H9 (cell line): ENCODE measurements around the gene CACNA1H. TPM values are rescaled to one million over a fixed set of nuclear protein-coding genes. Genes with fewer than 3 reads are reported as not detected.

Experiments
- DNase-seq: peaks from one replicate; pipeline ENCODE4 v3.0.0-alpha.2; 2017
- H2AFZ ChIP-seq: one replicate; pipeline ENCODE4 v1.6.1; 2013; ENCODE audit warnings: mild to moderate bottlenecking, low read length, control low read depth, moderate library complexity
- H2AK5ac ChIP-seq: 2 replicates; pipeline ENCODE4 v1.6.1; 2013; ENCODE audit warnings: low read length, control low read depth, mixed read lengths; ENCODE audit not compliant: insufficient read length
- H2BK120ac ChIP-seq: one replicate; pipeline ENCODE4 v1.6.1; 2013; ENCODE audit warnings: low read depth, mild to moderate bottlenecking, low read length, control low read depth, inconsistent platforms; ENCODE audit not compliant: poor library complexity, severe bottlenecking
- H2BK12ac ChIP-seq: 2 replicates; pipeline ENCODE4 v1.6.1; 2013; ENCODE audit warnings: low read length, control low read depth, mixed read lengths, low read depth; ENCODE audit not compliant: insufficient read length
- H2BK15ac ChIP-seq: 2 replicates; pipeline ENCODE4 v1.6.1; 2013; ENCODE audit warnings: low read depth, low read length, control low read depth
- H2BK20ac ChIP-seq: one replicate; pipeline ENCODE4 v1.6.1; 2013; ENCODE audit warnings: low read depth, mild to moderate bottlenecking, low read length, control low read depth, inconsistent platforms; ENCODE audit not compliant: poor library complexity, severe bottlenecking
- H2BK5ac ChIP-seq: 2 replicates; pipeline ENCODE4 v1.6.1; 2013; ENCODE audit warnings: low read length, control low read depth, mixed read lengths; ENCODE audit not compliant: insufficient read length
- H3K14ac ChIP-seq: 2 replicates; pipeline ENCODE4 v1.6.1; 2013; ENCODE audit warnings: low read length, control low read depth; ENCODE audit not compliant: insufficient read depth
- H3K18ac ChIP-seq: 2 replicates; pipeline ENCODE4 v1.6.1; 2013; ENCODE audit warnings: low read depth, mild to moderate bottlenecking, mixed read lengths, low read length, control low read depth; ENCODE audit not compliant: insufficient read length
- H3K23ac ChIP-seq: 2 replicates; pipeline ENCODE4 v1.6.1; 2013; ENCODE audit warnings: low read length, control low read depth, mixed read lengths, low read depth; ENCODE audit not compliant: insufficient read length
- H3K23me2 ChIP-seq: 2 replicates; pipeline ENCODE4 v1.6.1; 2013; ENCODE audit warnings: low read depth, mild to moderate bottlenecking, mixed read lengths, low read length, control low read depth; ENCODE audit not compliant: insufficient read length, poor library complexity, severe bottlenecking
- H3K27ac ChIP-seq: 2 replicates; pipeline ENCODE4 v1.5.1; 2013; ENCODE audit warnings: low read length, control low read depth, mixed read lengths, low read depth; ENCODE audit not compliant: insufficient read length
- H3K27me3 ChIP-seq: 2 replicates; pipeline ENCODE4 v1.6.1; 2013; ENCODE audit warnings: low read length, control low read depth, inconsistent platforms; ENCODE audit not compliant: insufficient read depth
- H3K4ac ChIP-seq: 2 replicates; pipeline ENCODE4 v1.6.1; 2013; ENCODE audit warnings: low read depth, mild to moderate bottlenecking, control low read depth, inconsistent platforms, low read length, moderate library complexity
- H3K4me1 ChIP-seq: 2 replicates; pipeline ENCODE4 v1.6.1; 2013; ENCODE audit warnings: low read length, control low read depth, inconsistent platforms; ENCODE audit not compliant: insufficient read depth
- H3K4me2 ChIP-seq: 2 replicates; pipeline ENCODE4 v1.6.1; 2013; ENCODE audit warnings: low read length, control low read depth, mixed read lengths; ENCODE audit not compliant: insufficient read length, insufficient read depth
- H3K56ac ChIP-seq: 2 replicates; pipeline ENCODE4 v1.6.1; 2013; ENCODE audit warnings: low read depth, mild to moderate bottlenecking, mixed read lengths, low read length, control low read depth; ENCODE audit not compliant: insufficient read length
- H3K79me1 ChIP-seq: 2 replicates; pipeline ENCODE4 v1.6.1; 2013; ENCODE audit warnings: low read depth, mild to moderate bottlenecking, moderate library complexity, low read length, control low read depth, inconsistent platforms; ENCODE audit not compliant: insufficient read depth, poor library complexity, severe bottlenecking
- H3K79me2 ChIP-seq: 2 replicates; pipeline ENCODE4 v1.6.1; 2013; ENCODE audit warnings: low read length, control low read depth, inconsistent platforms; ENCODE audit not compliant: insufficient read depth
- H3K9ac ChIP-seq: 2 replicates; pipeline ENCODE4 v1.6.1; 2013; ENCODE audit warnings: low read length, control low read depth, mixed read lengths; ENCODE audit not compliant: insufficient read length; ENCODE audit errors: extremely low read depth
- H3K9me3 ChIP-seq: one replicate; pipeline ENCODE4 v1.6.1; 2013; ENCODE audit warnings: low read depth, low read length, inconsistent platforms; ENCODE audit not compliant: control insufficient read depth
- H3T11ph ChIP-seq: one replicate; pipeline ENCODE4 v1.6.1; 2013; ENCODE audit warnings: mild to moderate bottlenecking, low read length, control low read depth, inconsistent platforms
- H4K20me1 ChIP-seq: one replicate; pipeline ENCODE4 v1.6.1; 2013; ENCODE audit not compliant: control insufficient read depth, insufficient read length, insufficient read depth
- H4K5ac ChIP-seq: 2 replicates; pipeline ENCODE4 v1.6.1; 2013; ENCODE audit warnings: low read depth, mild to moderate bottlenecking, mixed read lengths, low read length, control low read depth; ENCODE audit not compliant: insufficient read length
- H4K8ac ChIP-seq: replicated peaks from 2 replicates; pipeline ENCODE4 v1.6.1; 2013; ENCODE audit warnings: low read length, control low read depth, mixed read lengths, low read depth; ENCODE audit not compliant: insufficient read length
- H4K91ac ChIP-seq: 2 replicates; pipeline ENCODE4 v1.6.1; 2013; ENCODE audit warnings: low read depth, mild to moderate bottlenecking, moderate library complexity, mixed read lengths, low read length, control low read depth; ENCODE audit not compliant: insufficient read length
- H3K27ac Mint-ChIP-seq, 3 experiments: 2 replicates in 2 of 3; 3 replicates in 1 of 3; pipeline ENCODE4 v1.8.0; 2020 to 2021; ENCODE audit warnings: mixed read lengths in 3 of 3, mild to moderate bottlenecking in 1 of 3, moderate library complexity in 1 of 3
- H3K27me3 Mint-ChIP-seq: 2 replicates; pipeline ENCODE4 v1.8.0; 2021; ENCODE audit warnings: low read depth, mild to moderate bottlenecking, moderate library complexity, mixed read lengths
- H3K36me3 Mint-ChIP-seq, 3 experiments: 2 replicates in 2 of 3; 3 replicates in 1 of 3; pipeline ENCODE4 v1.8.0; 2020 to 2021; ENCODE audit warnings: low read depth in 3 of 3, mixed read lengths in 3 of 3; ENCODE audit not compliant: insufficient read depth in 1 of 3
- H3K4me1 Mint-ChIP-seq, 2 experiments: 2 replicates each; pipeline ENCODE4 v1.8.0; 2020; ENCODE audit warnings: mixed read lengths in 2 of 2
- H3K4me3 Mint-ChIP-seq, 2 experiments: 2 replicates in 1 of 2; 3 replicates in 1 of 2; pipeline ENCODE4 v1.8.0; 2020 to 2021; ENCODE audit warnings: mild to moderate bottlenecking in 2 of 2, mixed read lengths in 2 of 2, moderate library complexity in 1 of 2
- H3K9me3 Mint-ChIP-seq, 2 experiments: 2 replicates in 1 of 2; 3 replicates in 1 of 2; pipeline ENCODE4 v1.8.0; 2020; ENCODE audit warnings: mild to moderate bottlenecking in 2 of 2, mixed read lengths in 2 of 2, moderate library complexity in 1 of 2
- CTCF ChIP-seq: fragments of 200-600 bp; sonication (generic); conservative IDR thresholded peaks from 3 replicates; pipeline ENCODE4 v1.8.0; 2021; ENCODE audit warnings: antibody characterized with exemption, mild to moderate bottlenecking
- WGBS: extraction: QIAGEN DNeasy Blood & Tissue Kit; methylation state at CpG from one replicate; pipeline ENCODE4 v1.1.7; 2013; ENCODE audit warnings: missing lambda C conversion rate, low lambda C conversion rate, mixed read lengths; ENCODE audit not compliant: insufficient read length; ENCODE audit errors: extremely low coverage; 5-methylcytosine and 5-hydroxymethylcytosine counted together
- total RNA-seq: library from RNA; stranded (reverse); gene quantifications from 2 replicates; pipeline ENCODE4 v1.2.1, GENCODE V29; 2021

CACNA1H gene
- total RNA-seq, 1 experiment from 2014 or later = 43.3 TPM

DNA sequence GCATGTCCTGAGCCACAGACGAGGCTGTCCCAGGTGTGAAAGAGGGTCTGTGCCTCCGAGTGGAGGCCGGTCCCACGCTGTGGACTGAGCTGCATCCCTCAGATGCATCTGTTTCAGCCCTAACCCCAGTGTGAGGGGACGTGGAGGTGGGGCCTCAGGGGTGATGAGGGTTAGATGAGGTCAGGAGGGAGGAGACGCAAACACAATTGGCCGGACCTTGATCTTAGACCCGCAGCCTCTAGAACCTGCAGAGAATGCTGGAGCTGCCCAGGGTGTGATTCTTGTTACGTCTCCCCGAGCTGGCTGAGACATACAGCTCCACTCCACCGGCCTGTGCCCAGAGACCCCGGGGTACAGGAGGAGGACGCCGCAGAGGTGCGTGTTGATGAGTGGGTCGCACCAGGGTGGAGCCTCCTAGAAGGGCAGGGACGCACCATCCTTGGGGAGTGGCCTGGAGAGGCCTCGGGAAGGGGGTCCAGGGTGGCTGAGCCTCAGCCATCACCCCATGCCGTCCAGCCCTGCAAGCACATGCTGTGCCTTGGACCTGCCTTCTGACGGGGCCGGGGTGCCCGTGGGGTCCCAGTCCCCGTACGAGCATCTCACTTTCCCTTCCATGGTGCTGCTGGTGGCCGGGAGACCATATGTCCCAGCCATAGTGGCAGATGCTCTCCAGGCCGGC lies 40.3 kb upstream of the CACNA1H start:
- no peak overlapping the region for H2BK120ac ChIP-seq

More for the DNA sequence above, 40.3 kb upstream of the CACNA1H start:
- no peak overlapping the region for H4K8ac ChIP-seq
- no CpG with 5 or more reads among the region's 26 CpGs for WGBS
- no peak overlapping the region for H3K4me2 ChIP-seq
- H3K4me3 Mint-ChIP-seq = no peak overlapping the region
- no peaks in the 10 kb centered on the region for H3K79me1 ChIP-seq
- H3K23ac ChIP-seq = no peak overlapping the region
- no peak for TF ChIP-seq CTCF
- no peak overlapping the region for H3T11ph ChIP-seq
- H2AK5ac ChIP-seq = no peak overlapping the region
- no peak overlapping the region for H2BK20ac ChIP-seq
- H3K27ac ChIP-seq = no peak overlapping the region
- H4K91ac ChIP-seq = no peak overlapping the region
- no peaks in the 10 kb centered on the region for H3K79me2 ChIP-seq
- no peaks in the 10 kb centered on the region for H3K4me1 ChIP-seq
- no peaks in the 10 kb centered on the region for H3K27me3 ChIP-seq
- no peak overlapping the region for H3K27ac Mint-ChIP-seq
- no peak overlapping the region for H4K5ac ChIP-seq
- H3K56ac ChIP-seq = no peak overlapping the region
- no peaks in the 10 kb centered on the region for H3K9me3 Mint-ChIP-seq
- H3K18ac ChIP-seq = no peak overlapping the region
- H3K27me3 Mint-ChIP-seq = peaks cover 56% of the 10 kb centered on the region
- H2BK15ac ChIP-seq = no peak overlapping the region
- no peaks in the 10 kb centered on the region for H3K36me3 Mint-ChIP-seq
- H2AFZ ChIP-seq = no peak overlapping the region
- H3K23me2 ChIP-seq = peaks cover 2% of the 10 kb centered on the region
- no peaks in the 10 kb centered on the region for H4K20me1 ChIP-seq
- no peak overlapping the region for H2BK5ac ChIP-seq
- no peak overlapping the region for H3K4ac ChIP-seq
- DNase-seq = no peak
- H3K4me1 Mint-ChIP-seq = no peaks in the 10 kb centered on the region; a peak in 1 of 4 replicates
- no peak overlapping the region for H2BK12ac ChIP-seq
- H3K9ac ChIP-seq = no peak overlapping the region
- no peak overlapping the region; the same call in 1 of the 2 replicates for H3K14ac ChIP-seq
- no peaks in the 10 kb centered on the region for H3K9me3 ChIP-seq
